ENCODE measurements around the gene CEP72. TPM values are rescaled to one million over a fixed set of nuclear protein-coding genes. Genes with fewer than 3 reads are reported as not detected.

CEP72 gene
- total RNA-seq, 1 experiment from 2014 or later = 24.8 TPM

- Mint-ChIP-seq H3K27ac (no peak overlapping the region), H3K9me3 (peaks cover 7 to 9% of the 10 kb centered on the region in 2 experiments; a peak in 4 of 5 replicates), H3K36me3 (ENCODE audit: insufficient read depth in 1 of 3, low read depth in 3 of 3) (peaks cover 0 to 3% (median 0%) of the 10 kb centered on the region in 3 experiments; a peak in 1 of 7 replicates), H3K4me3 (no peak overlapping the region), H3K27me3 (ENCODE audit: low read depth) (peaks cover 47% of the 10 kb centered on the region), H3K4me1 (peaks cover 6 to 15% of the 10 kb centered on the region in 2 experiments)
- Histone ChIP-seq H2BK15ac (ENCODE audit: low read depth, low read length) (no peak overlapping the region), H2AFZ (ENCODE audit: low read length) (no peak overlapping the region), H3K4me1 (ENCODE audit: insufficient read depth, low read length) (no peaks in the 10 kb centered on the region), H4K91ac (ENCODE audit: insufficient read length, low read depth, low read length) (no peak overlapping the region), H2AK5ac (ENCODE audit: insufficient read length, low read length) (no peak overlapping the region), H4K8ac (replicated peaks; ENCODE audit: insufficient read length, low read depth, low read length) (no peak overlapping the region), H3K18ac (ENCODE audit: insufficient read length, low read depth, low read length) (no peak overlapping the region), H3K23ac (ENCODE audit: insufficient read length, low read depth, low read length) (no peak overlapping the region), H3K79me2 (ENCODE audit: insufficient read depth, low read length) (no peaks in the 10 kb centered on the region), H4K20me1 (ENCODE audit: control insufficient read depth, insufficient read depth, insufficient read length) (no peaks in the 10 kb centered on the region), H2BK5ac (ENCODE audit: insufficient read length, low read length) (no peak overlapping the region), H3K9me3 (ENCODE audit: control insufficient read depth, low read depth, low read length) (peaks cover 4% of the 10 kb centered on the region), H4K5ac (ENCODE audit: insufficient read length, low read depth, low read length) (no peak overlapping the region), H3K27ac (ENCODE audit: insufficient read length, low read depth, low read length) (no peak overlapping the region), H2BK12ac (ENCODE audit: insufficient read length, low read depth, low read length) (no peak overlapping the region), H3K4ac (ENCODE audit: low read depth, low read length) (no peak overlapping the region), H3T11ph (ENCODE audit: low read length) (no peak overlapping the region), H3K4me2 (ENCODE audit: insufficient read depth, insufficient read length, low read length) (no peak overlapping the region), H3K27me3 (ENCODE audit: insufficient read depth, low read length) (peaks cover 2% of the 10 kb centered on the region; the same call in 1 of the 2 replicates), H3K79me1 (ENCODE audit: insufficient read depth, low read depth, low read length, poor library complexity, severe bottlenecking) (no peaks in the 10 kb centered on the region), H3K56ac (ENCODE audit: insufficient read length, low read depth, low read length) (no peak overlapping the region), H2BK20ac (ENCODE audit: low read depth, low read length, poor library complexity, severe bottlenecking) (no peak overlapping the region), H3K14ac (ENCODE audit: insufficient read depth, low read length) (no peak overlapping the region), H3K23me2 (ENCODE audit: insufficient read length, low read depth, low read length, poor library complexity, severe bottlenecking) (no peaks in the 10 kb centered on the region), H3K9ac (ENCODE audit: extremely low read depth, insufficient read length, low read length) (no peak overlapping the region), H2BK120ac (ENCODE audit: low read depth, low read length, poor library complexity, severe bottlenecking) (no peak overlapping the region)
- no CpG with 5 or more reads among the region's 8 CpGs for WGBS (ENCODE audit: extremely low coverage, insufficient read length, low lambda C conversion rate)
- DNase-seq = no peak
- TF ChIP-seq, protein P1, sequence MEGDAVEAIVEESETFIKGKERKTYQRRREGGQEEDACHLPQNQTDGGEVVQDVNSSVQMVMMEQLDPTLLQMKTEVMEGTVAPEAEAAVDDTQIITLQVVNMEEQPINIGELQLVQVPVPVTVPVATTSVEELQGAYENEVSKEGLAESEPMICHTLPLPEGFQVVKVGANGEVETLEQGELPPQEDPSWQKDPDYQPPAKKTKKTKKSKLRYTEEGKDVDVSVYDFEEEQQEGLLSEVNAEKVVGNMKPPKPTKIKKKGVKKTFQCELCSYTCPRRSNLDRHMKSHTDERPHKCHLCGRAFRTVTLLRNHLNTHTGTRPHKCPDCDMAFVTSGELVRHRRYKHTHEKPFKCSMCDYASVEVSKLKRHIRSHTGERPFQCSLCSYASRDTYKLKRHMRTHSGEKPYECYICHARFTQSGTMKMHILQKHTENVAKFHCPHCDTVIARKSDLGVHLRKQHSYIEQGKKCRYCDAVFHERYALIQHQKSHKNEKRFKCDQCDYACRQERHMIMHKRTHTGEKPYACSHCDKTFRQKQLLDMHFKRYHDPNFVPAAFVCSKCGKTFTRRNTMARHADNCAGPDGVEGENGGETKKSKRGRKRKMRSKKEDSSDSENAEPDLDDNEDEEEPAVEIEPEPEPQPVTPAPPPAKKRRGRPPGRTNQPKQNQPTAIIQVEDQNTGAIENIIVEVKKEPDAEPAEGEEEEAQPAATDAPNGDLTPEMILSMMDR (conservative IDR thresholded peaks at IDR 0.05) = no peak
Measured at GRCh38 chr5:570886-571285, 41.3 kb upstream of the CEP72 start.

Data from H9 (cell line).